ENCODE results near the gene CACNA1E.

Gene CACNA1E

DNA sequence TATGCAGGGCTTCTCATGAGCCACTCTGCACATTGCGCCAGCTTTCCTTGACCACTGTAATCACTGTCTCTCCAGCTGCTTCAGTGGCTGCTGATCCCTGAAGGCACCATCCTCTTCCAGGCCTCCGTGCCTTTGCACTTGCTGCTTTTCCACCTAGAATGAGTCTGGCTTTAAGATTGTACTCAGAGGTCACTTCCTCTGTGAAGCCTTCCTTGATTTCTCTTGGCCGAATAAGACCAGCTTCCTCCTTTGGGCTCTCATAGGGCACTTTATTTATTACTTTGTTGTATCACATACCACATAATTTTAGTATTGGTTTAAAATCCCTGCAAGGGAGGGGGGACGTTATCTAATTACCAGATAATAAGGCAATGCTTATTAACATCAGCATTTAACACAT is 10.6 kb downstream of the CACNA1E start:
- DNase-seq (ENCODE audit: low spot score), result no peak
- no peak for TF ChIP-seq CTCF (IDR thresholded peaks at IDR 0.05; ENCODE audit: extremely low read depth, missing control alignments)

- TF ChIP-seq CTCF (IDR thresholded peaks at IDR 0.05; ENCODE audit: extremely low read depth, missing control alignments), result no peak
- no peak for DNase-seq (ENCODE audit: low spot score)
Observed at GRCh38 chr1:181496759-181497158, 13.4 kb downstream of the CACNA1E start.

DNA sequence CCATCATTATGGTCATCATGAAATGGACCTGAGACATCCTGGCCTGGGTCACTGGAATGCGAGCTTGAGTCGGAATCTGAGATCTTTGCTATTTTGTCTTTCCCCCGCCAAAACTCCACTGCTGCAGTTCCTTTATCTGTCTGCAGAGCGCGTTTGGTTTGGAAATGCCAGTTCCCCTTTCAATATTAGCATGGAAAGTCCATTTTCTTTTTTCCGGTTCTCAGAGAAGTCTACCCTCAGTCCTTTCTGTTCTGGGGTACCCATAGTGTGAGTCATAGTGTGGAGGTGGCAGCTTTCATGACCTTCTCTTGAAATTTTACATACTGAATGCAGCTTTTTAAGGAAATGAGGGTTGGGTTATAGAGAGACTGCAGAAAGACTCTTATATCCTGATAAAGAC is 14.6 kb downstream of the CACNA1E start:
- DNase-seq (ENCODE audit: low spot score), result no peak

DNA sequence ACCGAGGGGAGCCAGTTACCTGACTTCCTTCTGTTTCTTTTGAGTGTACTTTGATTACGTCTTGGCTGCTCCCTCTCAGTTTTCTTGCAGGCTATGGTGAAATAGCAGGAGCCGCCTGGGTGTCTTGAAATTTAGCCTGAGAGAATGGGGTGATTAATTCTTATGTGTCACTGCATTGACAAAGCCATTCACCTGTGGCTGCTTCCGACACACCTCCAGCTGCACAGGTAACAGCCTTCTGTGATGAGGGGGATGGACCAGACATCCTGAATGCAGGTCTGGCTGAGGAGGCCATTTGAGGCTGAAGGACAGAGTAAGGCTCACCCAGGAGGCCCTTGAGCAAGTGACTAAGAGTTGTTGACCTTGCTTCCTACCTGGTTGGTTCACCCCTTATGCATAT is 16.5 kb downstream of the CACNA1E start:
- no peak for DNase-seq (ENCODE audit: low spot score)
- no peak for TF ChIP-seq CTCF (IDR thresholded peaks at IDR 0.05; ENCODE audit: extremely low read depth, missing control alignments)

More for the DNA sequence above, 14.6 kb downstream of the CACNA1E start:
- TF ChIP-seq CTCF (IDR thresholded peaks at IDR 0.05; ENCODE audit: extremely low read depth, missing control alignments), result no peak

GRCh38 chr1:181500636-181501035 is 17.3 kb downstream of the CACNA1E start:
- no peak for TF ChIP-seq CTCF (IDR thresholded peaks at IDR 0.05; ENCODE audit: extremely low read depth, missing control alignments)
- no peak for DNase-seq (ENCODE audit: low spot score)

GRCh38 chr1:181501612-181502011 is 18.3 kb downstream of the CACNA1E start:
- no peak for TF ChIP-seq CTCF (IDR thresholded peaks at IDR 0.05; ENCODE audit: extremely low read depth, missing control alignments)
- no peak for DNase-seq (ENCODE audit: low spot score)

DNA sequence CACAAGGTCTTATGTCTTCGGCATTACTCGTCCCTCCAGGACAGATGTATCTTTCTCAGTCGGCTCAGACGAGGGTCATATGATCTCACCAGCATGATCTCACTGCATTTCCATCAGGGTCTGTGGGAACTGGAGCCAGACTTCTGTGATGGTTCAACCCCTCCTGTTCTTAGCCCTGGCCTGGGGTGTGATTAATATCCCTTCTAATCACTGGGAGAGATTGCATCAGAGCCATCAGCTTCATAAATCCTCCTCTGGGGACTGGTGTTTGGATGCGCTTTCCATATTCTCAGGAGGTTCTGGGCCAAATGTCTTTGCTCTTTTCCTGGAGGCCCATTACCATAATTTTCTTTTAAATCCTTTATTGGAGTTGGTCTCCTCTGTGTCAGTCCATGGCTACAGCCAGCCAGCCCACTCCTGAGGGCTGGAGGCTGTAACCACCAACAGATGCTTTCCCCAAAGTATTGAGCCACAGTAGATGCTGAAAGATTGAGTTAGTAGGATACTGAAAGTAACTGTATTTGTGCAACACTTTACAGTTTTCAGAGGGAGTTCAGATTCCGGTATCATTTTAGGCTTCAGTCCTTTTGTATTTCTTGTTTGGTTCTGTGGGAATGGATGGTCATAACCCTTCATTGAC is 20.0 kb downstream of the CACNA1E start:
- DNase-seq (ENCODE audit: low spot score), result no peak
- no peak for TF ChIP-seq CTCF (IDR thresholded peaks at IDR 0.05; ENCODE audit: extremely low read depth, missing control alignments)
